ENCODE results near the gene ICAM2.

Gene ICAM2

GRCh38 chr17:64037802-64038201 lies 17.4 kb upstream of the ICAM2 start:
- no peak for DNase-seq (ENCODE audit: low read depth)
- TF ChIP-seq, protein P1, sequence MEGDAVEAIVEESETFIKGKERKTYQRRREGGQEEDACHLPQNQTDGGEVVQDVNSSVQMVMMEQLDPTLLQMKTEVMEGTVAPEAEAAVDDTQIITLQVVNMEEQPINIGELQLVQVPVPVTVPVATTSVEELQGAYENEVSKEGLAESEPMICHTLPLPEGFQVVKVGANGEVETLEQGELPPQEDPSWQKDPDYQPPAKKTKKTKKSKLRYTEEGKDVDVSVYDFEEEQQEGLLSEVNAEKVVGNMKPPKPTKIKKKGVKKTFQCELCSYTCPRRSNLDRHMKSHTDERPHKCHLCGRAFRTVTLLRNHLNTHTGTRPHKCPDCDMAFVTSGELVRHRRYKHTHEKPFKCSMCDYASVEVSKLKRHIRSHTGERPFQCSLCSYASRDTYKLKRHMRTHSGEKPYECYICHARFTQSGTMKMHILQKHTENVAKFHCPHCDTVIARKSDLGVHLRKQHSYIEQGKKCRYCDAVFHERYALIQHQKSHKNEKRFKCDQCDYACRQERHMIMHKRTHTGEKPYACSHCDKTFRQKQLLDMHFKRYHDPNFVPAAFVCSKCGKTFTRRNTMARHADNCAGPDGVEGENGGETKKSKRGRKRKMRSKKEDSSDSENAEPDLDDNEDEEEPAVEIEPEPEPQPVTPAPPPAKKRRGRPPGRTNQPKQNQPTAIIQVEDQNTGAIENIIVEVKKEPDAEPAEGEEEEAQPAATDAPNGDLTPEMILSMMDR (conservative IDR thresholded peaks at IDR 0.05; ENCODE audit: low read depth, low read length), result no peak
- H3K4me3 ChIP-seq (ENCODE audit: low read depth, low read length), result no peak overlapping the region

DNA sequence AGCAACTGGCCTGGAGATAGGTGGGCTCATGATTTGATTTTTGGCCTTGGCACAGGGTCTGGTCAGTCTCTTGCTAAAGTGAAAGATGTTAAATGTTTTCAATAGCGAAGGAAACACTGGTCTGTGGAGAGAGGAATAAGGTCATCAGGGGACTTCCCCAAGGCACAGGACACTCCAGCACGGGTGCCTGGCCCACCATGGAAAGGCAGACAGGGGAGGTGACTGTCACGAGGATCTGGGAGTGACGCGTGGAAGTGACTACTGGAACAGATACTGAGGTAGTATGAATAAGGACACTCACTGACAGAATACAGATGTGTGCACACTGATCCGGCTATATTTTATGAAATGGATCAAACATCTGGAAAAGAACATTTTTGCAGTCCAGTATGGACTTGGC lies 16.7 kb upstream of the ICAM2 start:
- TF ChIP-seq, protein P1 (conservative IDR thresholded peaks at IDR 0.05; ENCODE audit: low read depth, low read length), result no peak
- H3K4me3 ChIP-seq (ENCODE audit: low read depth, low read length), result no peak overlapping the region
- DNase-seq (ENCODE audit: low read depth), result no peak

- H3K4me3 ChIP-seq (ENCODE audit: low read depth, low read length), result no peak overlapping the region
- TF ChIP-seq, protein P1 (conservative IDR thresholded peaks at IDR 0.05; ENCODE audit: low read depth, low read length), result peak; percentile 32
- DNase-seq (ENCODE audit: low read depth), result no peak
These were observed 15.9 kb upstream of the ICAM2 start for GRCh38 chr17:64036198-64036922.

DNA sequence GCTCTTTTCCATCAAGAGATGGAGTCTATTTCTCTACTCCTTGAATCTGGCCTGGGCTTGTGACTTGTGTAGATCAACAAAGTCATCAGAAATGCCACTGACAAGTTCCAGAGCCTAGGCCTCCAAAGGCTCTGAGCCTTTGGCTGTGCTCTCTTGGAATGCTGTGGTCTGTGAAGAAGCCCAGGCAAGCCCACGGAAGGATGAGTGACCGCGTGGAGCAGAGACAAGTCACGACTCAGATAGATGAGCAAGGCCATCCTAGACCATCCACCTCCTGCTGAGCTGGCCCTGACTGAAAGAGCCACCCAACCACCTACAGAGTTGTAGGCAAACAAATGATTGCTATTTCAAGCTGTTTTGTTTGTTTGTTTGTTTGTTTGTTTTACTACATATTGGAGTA lies 11.6 kb upstream of the ICAM2 start:
- DNase-seq (ENCODE audit: low read depth), result no peak
- TF ChIP-seq, protein P1 (conservative IDR thresholded peaks at IDR 0.05; ENCODE audit: low read depth, low read length), result no peak
- H3K4me3 ChIP-seq (ENCODE audit: low read depth, low read length), result no peak overlapping the region

- DNase-seq (ENCODE audit: low read depth), result peak; percentile 83
- H3K4me3 ChIP-seq (ENCODE audit: low read depth, low read length), result no peak overlapping the region
- TF ChIP-seq, protein P1 (conservative IDR thresholded peaks at IDR 0.05; ENCODE audit: low read depth, low read length), result peak; percentile 83
These were observed 8.5 kb upstream of the ICAM2 start for GRCh38 chr17:64028874-64029464.

DNA sequence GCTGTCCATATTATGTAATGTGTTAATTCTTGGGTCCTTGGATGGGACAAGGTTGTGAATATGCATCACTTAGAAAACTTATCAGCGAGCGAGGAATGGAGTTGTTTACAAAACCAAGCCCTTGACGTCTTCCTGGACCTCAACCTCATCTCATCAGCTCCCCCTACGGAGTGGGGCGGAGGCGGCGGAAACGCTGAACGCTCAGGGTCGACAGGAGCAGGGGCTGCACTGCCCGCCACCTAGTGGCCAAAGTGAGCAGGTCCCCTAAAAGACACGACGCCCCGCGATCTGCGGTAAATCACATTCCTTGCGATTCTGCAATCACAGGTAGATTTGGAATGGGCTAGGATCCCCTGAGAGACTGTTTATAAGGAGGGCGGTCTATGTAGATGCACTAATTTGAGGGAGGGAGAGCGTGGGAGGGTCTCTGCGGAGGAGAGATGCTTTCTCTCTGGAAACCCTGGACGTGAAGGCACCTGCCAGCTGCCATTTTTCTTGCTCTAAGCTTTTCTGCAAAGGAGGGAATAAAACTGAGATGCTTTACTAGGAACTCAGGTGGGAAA lies 5.4 kb upstream of the ICAM2 start:
- DNase-seq (ENCODE audit: low read depth), result peak; percentile 79
- no peak overlapping the region for H3K4me3 ChIP-seq (ENCODE audit: low read depth, low read length)
- TF ChIP-seq, protein P1 (conservative IDR thresholded peaks at IDR 0.05; ENCODE audit: low read depth, low read length), result peak; percentile 90

All from choroid plexus epithelial cell (primary cell).